HG02885 (cell line): ENCODE results near the gene KRTAP5-4.
"Not testable (repeated sequence)": the region's sequence is repeated elsewhere in the genome, so short reads cannot be mapped to it uniquely, and the experiment has no call there.

ENCODE experiments used
- ATAC-seq: cut with Tn5 transposase; IDR thresholded peaks from one replicate; pipeline ENCODE4 v1.9.1; 2021; ENCODE audit warnings: mild to moderate bottlenecking; ENCODE audit not compliant: unreplicated experiment, poor library complexity

KRTAP5-4 gene

DNA sequence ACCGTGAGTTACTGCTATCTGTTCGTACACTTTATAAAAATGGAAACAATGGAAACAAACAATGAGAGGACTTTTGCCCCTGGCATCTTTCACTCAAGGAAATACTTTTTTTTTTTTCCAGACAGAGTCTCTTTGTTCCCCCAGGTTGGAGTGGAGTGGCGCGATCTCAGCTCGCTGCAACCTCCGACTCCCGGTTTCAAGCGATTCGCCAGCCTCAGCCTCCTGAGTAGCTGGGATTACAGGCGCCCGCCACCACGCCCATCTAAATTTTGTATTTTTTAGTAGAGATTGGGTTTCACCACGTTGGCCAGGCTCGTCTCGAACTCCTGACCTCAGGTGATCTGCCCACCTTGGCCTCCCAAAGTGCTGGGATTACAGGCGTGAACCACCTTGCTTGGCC, 46.2 kb downstream of the KRTAP5-4 start:
- ATAC-seq = not testable (repeated sequence)

DNA sequence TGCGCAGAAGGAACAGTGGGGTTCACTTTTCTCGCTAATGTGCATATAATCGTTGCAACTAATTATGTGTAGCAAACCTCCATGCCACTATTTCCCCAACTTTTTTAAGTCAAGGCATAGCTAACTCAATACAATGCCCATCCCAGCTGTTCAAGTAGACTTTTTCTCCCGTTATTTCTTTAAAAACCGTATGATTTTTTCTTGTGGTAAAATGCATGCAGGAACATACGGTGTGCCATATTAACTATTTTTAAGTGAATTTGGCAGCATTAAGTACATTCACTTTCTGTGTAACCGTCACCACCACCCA, 47.0 kb downstream of the KRTAP5-4 start:
- no peak for ATAC-seq

DNA sequence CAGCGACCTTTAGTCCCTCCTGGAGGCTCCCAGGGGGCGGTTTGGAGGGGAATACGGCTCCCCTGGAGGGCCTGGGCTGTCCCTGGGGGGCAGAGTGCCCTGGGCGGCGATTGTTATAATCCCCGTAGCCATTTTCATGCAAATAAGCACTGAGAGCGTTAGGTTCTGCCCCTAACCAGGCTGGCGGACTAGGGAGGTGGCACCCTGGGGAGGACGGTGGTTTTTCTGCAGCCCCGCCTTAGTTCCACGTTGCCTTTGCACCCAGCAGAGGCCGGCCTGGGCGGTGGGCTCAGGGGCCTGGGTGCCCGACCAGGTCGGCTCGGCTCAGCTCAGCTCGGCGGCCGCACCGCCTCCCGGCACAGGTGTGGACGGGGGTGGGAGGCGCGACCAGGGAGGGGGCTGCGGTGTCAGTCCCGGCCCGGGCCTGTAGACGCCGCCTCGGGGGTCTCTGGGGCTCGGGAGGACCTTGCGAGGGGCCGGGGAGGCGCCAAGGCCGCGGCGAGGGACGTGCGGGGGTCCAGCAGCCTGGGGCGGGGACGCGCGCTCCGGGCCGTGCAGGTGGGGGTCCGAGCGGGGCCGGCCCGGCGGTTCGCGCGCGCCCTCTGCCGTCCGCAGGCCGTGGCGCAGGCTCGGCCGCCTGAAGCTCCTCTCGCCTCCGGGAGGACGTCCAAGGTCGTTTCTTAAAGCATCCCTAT, 47.6 kb downstream of the KRTAP5-4 start:
- peak; percentile 36 for ATAC-seq

DNA sequence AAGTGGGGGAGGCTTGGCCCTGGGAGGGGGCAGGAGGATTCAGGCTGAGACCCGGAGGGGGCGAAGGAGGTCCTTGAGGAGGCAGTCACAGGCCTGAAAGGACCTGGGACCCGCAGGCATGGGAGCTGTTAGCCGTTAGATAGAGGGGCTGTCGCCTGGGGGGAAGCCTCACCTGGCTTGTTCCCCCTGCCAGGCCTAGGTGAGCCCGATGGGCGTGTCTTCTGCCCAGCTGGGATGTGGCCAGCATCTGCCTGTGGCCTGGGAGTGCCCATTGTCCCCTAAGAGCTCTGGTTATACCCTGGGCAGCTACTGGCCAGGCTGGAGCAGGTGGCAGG, 48.1 kb downstream of the KRTAP5-4 start:
- no peak for ATAC-seq

DNA sequence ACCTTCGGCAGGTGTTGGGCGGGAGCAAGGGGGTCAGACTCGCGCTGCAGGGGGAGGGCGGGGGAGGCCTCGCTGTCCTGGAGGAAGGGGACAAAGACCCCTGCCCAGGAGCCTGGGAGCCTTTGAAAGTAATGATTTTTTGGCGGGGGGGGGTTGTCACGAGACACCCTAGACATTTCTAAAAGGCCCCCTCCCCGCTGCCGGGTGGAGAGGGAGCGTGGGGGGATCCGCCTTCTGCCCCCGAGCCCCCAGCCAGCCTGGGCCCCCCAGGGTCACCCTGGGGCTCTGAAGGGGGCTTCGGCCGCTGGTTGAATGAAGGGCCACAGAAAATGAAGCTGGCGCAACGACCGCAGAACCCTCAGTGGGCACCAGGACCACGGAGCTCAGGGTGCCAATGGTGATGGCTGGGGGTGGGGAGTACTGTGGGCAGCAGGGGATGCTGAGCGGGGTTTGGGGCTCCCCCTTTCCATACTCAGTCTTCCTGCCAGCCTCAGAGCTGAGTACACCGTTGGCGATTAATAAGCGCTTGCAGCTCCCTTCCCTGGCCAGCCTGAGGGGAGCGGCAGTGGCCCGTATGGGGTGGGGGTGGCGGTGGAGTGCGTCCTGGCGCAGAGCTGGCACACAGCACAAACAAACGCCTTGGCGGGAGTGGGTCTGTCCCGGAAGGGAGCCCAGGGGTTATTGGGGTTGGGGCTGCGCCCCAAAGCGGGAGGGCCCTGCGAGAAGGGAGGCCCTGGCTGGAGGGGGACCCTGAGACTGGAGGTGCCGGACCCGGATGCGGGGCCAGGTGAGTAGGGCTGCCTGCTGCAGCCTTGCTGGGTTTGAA, 48.6 kb downstream of the KRTAP5-4 start:
- ATAC-seq = no peak

DNA sequence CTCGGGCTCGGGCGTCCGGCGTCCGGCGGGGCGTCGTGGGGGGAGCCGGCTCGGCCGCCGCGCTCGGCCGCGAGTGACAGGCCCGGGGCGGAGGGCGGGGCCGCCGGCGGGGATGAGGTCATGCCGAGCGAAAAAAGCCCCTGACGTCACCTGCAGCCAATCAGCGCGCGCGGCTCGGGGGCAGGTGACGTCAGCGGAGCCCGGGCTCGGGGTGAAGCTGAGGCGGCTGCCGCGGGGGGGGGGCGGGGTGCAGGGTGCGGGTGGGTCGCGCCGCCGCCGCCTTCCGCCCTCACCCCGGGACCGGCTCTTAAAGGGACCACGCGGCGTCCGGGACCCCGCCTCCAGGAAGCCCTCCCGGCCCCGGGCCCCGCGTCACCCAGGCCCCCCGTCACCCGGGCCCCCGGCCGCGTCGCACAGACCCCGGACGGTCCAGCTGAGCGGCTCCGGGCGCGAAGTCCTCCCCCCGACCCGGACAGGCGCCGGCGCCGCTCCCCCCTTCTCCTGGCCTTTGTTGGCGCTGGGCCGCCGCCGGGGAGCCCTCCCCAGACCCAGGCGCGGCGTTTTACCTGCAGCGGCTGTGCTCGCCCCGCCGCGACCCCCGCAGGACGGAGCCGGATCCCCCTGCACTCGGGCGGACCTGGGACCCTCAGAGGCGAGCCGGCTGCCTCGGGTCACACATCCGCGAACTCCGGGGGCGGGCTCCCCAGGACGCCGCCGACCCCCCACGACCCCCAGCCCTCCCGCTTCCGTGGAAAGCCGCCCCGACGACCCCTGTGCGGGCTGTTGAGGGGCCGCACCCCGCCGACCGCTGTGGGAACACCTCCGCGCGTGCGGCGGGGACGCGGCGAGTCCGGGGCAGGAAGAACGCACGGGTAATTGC, 49.5 kb downstream of the KRTAP5-4 start, which contains the start of gene DUSP8:
TSS of gene DUSP8 (minus strand) at position 75 of the 880 bp plus-strand sequence. CDS start 6,445 bp downstream, outside the sequence.
- ATAC-seq = peak; percentile 68

DNA sequence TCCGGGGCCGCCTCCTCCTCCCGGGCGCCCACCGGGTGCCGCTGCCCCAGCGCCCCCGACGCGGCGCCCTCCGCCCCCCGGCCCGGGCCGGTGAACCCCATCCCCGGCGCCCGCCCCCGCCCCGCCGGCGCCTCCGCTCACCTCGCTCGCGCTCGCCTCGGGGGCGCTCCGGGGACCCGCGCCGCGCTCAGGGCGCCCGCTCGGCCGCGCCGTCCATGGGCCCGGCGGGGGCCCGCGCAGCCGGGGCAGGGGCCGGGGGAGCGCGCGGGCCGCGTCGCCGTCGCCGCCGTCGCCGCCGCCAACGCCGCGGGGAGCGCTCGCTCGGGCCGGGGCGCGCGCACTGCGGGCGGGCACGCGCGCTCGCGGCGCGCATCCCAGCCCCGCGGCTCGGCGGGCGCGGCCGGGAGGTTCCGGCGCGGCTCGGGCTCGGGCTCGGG, 50.2 kb downstream of the KRTAP5-4 start:
- ATAC-seq = no peak
